ENCODE measurements around the gene PDGFB. TPM values are rescaled to one million over a fixed set of nuclear protein-coding genes. Genes with fewer than 3 reads are reported as not detected.

PDGFB gene
- total and polyA plus RNA-seq, 9 of the 15 experiments (the other 6 are each of a cell fraction or from before 2014, with no cell fraction given): 0.07 to 4.0 (median 0.48) TPM; not detected in 1

DNA sequence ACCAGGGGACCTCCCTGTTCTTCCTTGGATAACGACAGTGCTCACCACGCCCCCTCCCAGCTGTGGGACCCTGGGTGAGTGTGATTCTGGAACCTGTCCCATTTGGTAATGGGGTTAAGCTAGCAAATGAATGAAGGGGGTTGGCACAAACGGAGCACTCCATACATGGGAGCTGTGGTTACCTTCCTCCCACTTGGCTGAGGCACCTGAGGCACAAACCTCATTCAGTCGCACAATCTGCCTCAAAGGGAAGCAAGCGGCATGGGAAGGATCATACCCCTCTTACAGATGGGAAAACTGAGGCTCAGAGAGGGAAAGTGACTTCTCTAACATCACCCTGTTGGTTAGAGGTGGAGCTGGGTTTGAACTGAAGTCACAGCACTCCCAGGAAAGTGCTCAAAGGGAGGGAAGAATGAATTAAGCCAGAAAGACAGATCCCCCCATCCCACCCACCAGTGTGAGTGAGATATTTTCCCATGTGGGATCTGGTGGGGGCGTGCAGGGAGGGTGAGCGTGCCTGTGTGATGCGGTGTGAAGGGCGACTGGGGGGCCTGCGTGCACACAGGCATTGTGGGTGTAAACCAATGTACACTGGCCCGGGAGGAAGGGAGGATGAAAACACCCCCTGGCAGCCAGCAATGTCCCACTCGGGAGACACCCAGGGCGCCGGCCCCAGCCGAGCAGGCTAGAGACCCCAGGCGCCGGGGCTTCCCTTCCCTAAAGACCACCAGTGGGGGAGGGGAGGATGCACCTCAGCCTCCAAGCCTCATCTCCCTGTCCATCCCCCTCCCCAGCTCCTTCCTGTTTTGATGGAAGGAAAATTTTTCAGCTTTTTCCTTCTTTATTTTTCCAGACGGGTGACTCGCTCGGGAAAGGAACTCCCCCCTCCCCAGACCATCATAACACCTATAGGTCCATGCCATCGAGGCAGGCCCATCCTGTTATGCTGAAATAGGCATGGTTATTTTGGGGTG is 8.0 kb upstream of the PDGFB start (continued):
- TF ChIP-seq E4F1 (CRISPR knock-in tag; IDR thresholded peaks at IDR 0.05; ENCODE audit: borderline replicate concordance) (no peak), CREB1 (IDR thresholded peaks at IDR 0.05) (no peak), CREB1 (CRISPR knock-in tag; IDR thresholded peaks at IDR 0.05) (no peak), HNRNPH1 (optimal IDR thresholded peaks at IDR 0.05; ENCODE audit: low read depth, low read length) (no peak), SETDB1 (IDR thresholded peaks at IDR 0.05; ENCODE audit: low read length) (no peak), NFRKB (IDR thresholded peaks at IDR 0.05; ENCODE audit: low read depth) (no peak), ZNF140 (CRISPR knock-in tag; IDR thresholded peaks at IDR 0.05) (no peak), NELFE (IDR thresholded peaks at IDR 0.05; ENCODE audit: insufficient read depth, insufficient read length) (no peak), RCOR1 (IDR thresholded peaks at IDR 0.05; ENCODE audit: borderline replicate concordance in 1 of 2, low read depth in 2 of 2, low read length in 2 of 2) (0 out of 4 replicates have a peak, but pooled peaks of 1 of the 2 experiments have one; percentile 11), NCOA1 (IDR thresholded peaks at IDR 0.05; ENCODE audit: low read depth) (no peak), SMAD2 (IDR thresholded peaks at IDR 0.05; ENCODE audit: low read depth, low read length) (no peak), FOS (IDR thresholded peaks at IDR 0.05; ENCODE audit: extremely low read depth, insufficient read length) (no peak), FOXK1 (CRISPR knock-in tag; IDR thresholded peaks at IDR 0.05; ENCODE audit: borderline replicate concordance) (no peak), CBX8 (IDR thresholded peaks at IDR 0.05; ENCODE audit: borderline replicate concordance, extremely low read depth, low read depth, low read length, poor library complexity, severe bottlenecking) (no peak), KLF13 (tag; IDR thresholded peaks at IDR 0.05; ENCODE audit: borderline replicate concordance, low read depth) (no peak), POLR2AphosphoS2 (IDR thresholded peaks at IDR 0.05; ENCODE audit: low read length) (no peak), SRSF1 (IDR thresholded peaks at IDR 0.05; ENCODE audit: low read depth, low read length) (no peak), ZBTB17 (CRISPR knock-in tag; IDR thresholded peaks at IDR 0.05) (no peak), FOXP1 (CRISPR knock-in tag; IDR thresholded peaks at IDR 0.05) (no peak), EGR1 (conservative IDR thresholded peaks at IDR 0.05) (no peak), FOXK2 (conservative IDR thresholded peaks at IDR 0.05 in 1 of 2, IDR thresholded peaks at IDR 0.05 in 1 of 2; ENCODE audit: low read depth in 2 of 2) (no peak)
- TF ChIP-seq, protein P1, sequence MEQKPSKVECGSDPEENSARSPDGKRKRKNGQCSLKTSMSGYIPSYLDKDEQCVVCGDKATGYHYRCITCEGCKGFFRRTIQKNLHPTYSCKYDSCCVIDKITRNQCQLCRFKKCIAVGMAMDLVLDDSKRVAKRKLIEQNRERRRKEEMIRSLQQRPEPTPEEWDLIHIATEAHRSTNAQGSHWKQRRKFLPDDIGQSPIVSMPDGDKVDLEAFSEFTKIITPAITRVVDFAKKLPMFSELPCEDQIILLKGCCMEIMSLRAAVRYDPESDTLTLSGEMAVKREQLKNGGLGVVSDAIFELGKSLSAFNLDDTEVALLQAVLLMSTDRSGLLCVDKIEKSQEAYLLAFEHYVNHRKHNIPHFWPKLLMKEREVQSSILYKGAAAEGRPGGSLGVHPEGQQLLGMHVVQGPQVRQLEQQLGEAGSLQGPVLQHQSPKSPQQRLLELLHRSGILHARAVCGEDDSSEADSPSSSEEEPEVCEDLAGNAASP (IDR thresholded peaks at IDR 0.05): no peak
- TF ChIP-seq, protein P2, sequence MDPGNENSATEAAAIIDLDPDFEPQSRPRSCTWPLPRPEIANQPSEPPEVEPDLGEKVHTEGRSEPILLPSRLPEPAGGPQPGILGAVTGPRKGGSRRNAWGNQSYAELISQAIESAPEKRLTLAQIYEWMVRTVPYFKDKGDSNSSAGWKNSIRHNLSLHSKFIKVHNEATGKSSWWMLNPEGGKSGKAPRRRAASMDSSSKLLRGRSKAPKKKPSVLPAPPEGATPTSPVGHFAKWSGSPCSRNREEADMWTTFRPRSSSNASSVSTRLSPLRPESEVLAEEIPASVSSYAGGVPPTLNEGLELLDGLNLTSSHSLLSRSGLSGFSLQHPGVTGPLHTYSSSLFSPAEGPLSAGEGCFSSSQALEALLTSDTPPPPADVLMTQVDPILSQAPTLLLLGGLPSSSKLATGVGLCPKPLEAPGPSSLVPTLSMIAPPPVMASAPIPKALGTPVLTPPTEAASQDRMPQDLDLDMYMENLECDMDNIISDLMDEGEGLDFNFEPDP (CRISPR knock-in tag; IDR thresholded peaks at IDR 0.05): no peak

Data from K562 (cell line).